Epidermal melanocyte (primary cell): Measurements from ENCODE around the gene H6PD.
A peak's percentile ranks its signal among the peaks of the same experiment; 100 is the strongest.

Experiments
- DNase-seq: peaks from one replicate; pipeline ENCODE4 v3.0.0; 2011; ENCODE audit warnings: low spot score; ENCODE audit not compliant: insufficient read length

Gene H6PD

DNA sequence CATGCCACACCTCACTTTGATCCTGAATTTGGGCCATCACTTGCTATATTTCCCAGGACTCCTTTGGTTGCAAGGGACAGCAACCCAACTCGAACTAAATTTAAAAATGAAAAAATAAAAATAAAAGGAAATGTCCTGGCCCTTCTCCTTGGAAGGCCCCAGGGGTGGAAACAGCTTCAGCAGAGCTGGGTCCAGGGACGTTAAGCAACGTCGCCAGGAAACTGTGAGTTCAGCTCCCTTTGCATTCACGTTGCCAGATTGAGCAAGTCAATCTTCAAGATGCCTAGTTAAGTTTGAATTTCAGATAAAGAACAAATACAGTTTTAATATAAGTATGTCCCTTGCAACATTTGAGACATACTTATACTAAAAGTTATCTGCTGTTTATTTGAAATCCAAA is 43.5 kb downstream of the H6PD start:
- no peak for DNase-seq

DNA sequence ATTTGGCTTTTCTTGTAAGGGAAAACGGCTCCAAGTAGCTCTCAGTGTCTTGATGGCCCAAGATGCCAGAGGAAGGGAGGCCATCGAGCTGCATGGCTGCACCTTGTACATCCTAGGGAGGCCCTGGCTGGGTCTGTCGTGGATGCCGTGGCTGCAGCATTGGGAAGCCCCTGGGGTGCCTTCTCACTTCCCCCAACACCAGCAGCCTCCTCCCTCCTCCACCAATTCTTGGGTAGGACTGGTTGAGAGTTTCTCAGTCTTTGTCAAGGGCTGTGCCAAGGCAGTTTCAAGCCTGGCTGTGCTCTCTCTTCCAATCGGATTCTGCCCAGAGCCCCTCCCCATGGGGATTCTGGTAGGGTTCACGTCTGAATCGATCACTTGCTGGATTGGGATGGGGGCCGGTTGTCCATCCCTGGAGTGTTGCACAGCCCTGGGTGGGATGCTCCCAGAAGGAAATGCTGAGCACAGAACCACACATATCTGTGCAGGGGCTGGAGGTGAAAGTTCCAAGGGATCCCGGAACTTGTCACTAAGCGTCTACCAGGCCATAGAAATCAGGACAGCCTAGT is 44.1 kb downstream of the H6PD start:
- DNase-seq: no peak

DNA sequence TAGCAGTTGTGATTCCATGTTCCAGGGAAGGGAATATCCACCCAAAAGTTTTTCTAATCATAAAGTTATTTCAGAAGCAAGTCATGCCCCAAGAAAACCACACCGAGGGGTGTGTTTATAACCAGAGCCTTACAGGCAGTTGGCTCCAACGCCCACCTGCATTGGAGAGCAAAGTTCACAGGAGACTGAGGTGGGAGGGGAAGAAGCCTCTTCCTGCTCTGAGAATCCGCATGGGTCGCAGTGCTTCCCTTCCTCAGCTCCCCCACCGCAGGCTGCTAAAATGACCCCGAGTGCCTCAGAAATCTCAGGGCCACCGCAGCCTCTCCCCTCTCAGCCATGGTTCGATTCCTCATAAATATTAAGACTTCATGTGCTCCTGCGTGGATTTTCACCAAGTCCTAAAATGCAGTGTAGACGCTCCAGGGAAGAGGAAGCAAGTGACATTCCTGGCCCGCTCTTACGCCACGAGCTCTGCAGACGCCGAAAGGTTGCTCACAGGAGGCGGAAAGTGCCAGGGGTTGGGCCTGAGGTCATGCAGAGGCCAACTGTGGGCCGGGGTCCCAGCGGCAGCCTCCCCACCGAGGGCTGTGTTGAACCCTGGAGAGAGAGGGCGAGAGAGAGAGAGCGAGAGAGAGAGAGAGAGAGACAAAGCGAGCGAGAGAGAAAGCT is 44.7 kb downstream of the H6PD start:
- DNase-seq: no peak

DNA sequence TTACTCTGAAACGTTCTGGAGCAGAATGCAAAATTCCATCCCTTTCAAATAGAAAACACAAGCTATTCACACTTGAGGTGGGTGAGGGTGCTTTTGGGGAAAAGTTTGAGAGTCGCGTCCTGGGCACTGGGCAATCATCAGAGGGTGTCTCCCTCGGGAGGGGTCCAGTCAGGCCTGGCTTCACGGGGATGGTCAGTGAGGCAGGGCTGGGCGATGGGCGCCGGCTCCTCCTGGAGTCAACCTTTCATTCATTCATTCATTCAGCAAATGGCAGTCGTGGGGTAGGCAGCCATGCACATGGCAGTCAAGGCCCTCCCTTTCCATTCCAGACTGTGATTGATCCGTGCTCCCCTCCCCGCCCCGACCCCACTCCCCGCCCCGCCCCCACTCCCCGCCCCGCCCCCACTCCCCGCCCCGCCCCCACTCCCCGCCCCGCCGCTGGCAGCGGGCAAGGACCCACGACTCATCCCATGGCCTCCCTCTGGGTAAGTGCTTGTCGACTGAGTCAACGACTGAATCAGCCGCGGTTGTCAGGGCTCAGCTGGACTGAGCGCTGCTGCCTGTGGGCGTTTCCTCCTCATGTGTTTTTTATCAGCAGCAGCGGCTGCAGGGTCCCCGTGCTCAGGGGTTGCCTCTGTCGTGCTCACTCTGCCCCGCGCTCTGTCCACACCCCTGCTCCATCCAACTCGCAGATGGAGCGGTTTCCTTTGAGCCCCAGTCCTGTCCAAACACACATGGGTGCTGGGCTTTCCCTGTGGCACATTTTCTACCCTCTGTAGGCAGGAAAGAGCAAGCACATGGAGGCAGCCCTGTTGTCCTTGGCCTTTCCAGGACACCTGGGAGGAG is 45.7 kb downstream of the H6PD start:
- DNase-seq: peak; percentile 87

DNA sequence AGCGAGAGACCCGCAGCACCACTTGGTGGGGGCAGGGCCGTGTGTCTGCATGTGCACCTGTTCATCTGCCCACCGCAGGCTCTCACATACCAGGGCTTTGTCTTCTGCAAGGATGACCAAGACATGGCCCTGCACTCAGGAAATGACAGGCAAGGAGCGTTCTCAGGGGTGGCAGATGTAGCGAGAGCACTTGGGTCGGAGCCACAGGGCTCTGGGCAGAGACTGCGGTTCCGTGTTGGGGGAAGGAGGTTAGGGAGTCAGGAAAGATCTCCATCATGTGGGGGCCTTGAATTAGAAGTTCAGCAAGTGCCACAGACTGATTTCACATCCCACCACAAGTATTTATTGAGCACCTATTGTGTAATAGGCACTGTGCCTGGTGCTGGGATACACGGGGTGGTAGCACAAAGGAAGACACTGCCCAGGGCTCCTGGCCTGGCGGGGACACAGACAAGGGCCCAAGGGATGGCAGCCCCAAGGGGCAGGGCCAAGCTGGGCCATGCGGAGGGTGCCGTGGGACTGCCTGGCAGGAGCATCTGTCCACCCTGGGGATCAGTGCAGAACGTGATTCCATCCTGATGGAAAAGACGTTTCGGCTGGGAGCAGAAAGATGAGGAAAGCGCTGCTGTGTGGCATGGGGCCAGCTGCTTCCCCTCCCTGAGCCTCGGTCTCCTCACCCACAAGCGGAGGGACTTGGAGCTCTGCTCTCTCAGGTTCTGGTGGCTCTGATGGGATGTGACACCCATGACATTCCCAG is 46.7 kb downstream of the H6PD start:
- DNase-seq: no peak

DNA sequence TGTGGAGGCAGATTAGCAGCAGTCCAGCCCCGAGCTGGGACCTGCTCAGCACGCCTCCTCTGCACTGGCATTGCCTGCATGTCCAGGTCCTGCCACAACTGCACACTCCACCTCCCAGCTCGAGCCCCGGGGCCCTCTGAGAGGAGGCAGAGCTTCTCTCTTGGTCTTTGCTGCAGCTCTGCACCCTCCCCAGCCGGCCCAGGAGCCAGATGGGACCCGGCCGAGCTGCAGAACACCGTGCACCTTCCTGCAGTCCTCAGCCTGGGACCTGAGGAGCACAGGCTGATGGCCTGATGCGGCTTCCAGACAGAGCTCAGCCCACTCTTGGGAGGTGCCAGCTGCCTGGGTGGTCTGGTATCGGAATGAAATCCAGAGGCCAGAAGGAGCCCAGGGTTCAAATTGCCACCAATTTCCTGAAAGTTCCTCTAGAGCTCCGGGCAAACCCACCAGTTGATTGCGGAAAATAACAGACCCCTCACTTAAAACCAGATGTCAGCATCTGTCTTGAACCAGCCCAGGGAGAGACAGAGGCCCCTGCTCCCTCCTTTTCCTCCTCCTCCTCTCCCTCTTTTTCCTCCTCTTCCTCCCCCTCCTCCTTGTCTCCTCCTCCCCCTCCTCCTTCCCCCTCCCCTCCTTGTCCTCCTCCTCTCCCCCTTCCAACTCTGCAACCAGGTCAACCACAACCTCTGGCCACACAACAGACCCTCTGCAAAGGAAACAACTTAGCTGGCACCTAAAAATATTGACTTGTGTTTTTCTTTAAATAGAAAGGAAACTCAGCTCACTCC is 47.5 kb downstream of the H6PD start:
- no peak for DNase-seq

DNA sequence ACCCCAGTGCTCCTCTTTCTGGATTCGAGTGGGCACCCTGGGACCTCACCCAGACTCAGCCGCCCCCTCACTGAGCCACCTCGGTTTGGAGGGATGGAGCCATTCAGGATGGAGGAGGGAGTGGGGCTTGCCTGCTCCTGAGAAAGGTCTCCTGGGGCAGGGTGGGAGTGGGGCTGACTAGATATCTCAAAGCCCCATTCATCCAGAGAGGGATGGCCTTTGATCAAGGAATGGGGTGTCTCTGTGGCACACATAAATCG is 48.1 kb downstream of the H6PD start:
- DNase-seq: no peak

DNA sequence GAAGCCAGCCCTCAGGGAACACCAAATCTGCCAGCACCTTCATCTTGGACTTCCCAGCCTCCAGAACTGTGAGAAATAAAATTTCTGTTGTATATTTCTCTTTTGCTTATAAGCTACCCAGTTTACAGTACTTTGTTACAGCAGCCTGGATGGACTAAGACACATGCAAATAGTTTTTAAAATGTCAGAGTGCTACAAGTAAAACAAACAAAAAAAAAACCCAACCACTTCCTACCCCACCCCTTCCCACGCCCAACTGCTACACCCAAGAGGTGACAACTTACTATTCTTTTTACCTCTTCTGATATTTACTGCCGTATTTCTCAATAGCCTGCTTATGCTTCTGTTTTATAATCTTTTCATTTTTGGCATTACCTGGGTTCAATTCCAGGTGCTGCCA is 49.5 kb downstream of the H6PD start:
- DNase-seq: no peak

DNA sequence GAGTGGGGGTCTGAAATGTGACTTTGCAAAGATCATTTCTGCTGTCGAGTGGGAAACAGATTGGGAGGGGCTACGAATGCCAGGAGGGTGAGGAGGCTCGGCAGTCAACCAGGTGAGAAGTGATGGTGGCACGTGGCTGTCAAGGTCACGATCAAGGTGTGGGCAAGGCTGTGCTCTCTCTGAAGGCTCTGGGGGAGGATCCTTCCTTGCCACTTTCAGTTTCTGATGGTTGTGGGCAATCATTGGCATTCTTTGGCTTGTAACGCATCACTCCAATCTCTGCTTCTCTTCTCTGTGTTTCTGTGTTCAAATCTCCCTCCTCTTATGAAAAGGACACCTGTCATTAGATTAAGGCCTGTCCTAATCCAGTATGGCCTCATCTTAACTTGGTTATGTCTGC is 52.0 kb downstream of the H6PD start:
- DNase-seq: no peak

DNA sequence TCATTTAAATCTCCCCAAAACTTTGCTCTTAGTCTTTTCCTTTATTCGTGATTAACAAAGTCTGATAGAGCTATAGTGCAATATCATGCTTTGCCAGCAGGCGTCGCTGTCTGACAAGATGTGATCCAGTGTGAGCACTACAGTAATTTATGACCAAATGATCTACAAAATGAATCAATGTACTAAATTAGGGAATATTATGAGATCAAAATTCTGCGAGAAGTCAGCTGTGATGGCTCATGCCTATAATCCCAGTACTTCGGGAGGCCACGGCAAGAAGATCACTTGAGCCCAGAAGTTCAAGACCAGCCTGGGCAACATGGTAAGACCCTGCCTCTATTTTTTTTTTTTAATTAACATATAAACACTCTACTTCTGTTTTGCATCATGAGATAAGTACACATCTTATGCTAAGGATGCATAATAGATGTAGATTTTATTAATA is 54.5 kb downstream of the H6PD start:
- DNase-seq: no peak

DNA sequence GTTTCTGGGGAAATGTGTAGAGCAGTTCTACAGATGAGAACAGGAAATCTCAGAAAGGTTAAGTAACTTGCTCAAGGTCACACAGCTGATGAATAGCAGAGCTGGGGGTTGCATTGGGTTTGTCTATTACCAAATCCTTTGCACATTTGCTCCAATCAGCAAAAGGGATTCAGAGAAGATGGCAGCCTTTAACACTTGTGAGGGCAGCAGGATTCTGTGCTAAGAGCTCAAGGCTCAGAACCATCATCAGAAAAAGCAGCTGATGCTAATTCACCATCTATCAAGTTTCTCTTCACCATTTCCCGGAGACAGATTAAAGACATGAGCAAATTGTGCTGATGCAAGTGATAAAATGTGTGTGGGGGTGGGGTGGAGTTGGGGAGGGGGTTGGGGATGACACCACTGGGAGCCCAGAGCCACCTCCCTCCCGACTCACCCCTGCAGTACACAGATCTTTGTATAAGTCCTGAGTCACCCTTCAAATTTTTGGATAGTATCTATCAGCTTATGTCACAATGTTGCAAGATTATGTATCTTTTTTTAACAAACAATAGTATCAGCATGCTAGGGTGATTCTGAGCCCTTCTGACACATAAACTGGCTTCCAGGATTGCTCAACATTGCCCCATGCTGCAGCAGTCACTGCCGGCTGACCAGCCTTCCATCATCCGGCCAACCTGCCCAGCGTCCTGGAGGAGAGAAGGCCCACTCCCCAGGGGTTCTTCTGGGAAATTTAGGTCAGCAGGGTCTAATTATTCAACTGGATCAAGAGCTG is 55.3 kb downstream of the H6PD start:
- DNase-seq: no peak

DNA sequence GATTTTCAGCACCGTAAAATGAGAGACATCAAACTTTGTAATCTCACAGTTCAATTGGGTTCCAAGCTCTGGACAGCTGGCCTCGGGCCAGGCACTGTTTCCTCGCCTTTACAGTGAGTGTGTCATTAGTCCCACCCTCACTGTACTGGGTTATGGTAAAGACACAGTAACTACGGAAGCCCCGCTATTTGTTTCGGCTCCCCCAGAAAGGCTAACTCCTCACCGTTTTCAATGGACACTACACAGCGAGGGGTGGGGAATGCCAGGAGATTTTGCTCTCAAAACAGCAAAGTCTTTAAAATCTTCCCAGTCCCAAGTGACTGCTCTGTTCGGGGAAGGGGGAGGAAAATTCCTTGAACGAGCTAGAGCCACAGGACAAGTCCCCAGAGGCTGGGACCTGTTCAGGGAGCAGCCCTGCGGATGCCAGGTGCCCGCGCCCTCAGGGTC is 57.4 kb downstream of the H6PD start:
- DNase-seq: no peak

DNA sequence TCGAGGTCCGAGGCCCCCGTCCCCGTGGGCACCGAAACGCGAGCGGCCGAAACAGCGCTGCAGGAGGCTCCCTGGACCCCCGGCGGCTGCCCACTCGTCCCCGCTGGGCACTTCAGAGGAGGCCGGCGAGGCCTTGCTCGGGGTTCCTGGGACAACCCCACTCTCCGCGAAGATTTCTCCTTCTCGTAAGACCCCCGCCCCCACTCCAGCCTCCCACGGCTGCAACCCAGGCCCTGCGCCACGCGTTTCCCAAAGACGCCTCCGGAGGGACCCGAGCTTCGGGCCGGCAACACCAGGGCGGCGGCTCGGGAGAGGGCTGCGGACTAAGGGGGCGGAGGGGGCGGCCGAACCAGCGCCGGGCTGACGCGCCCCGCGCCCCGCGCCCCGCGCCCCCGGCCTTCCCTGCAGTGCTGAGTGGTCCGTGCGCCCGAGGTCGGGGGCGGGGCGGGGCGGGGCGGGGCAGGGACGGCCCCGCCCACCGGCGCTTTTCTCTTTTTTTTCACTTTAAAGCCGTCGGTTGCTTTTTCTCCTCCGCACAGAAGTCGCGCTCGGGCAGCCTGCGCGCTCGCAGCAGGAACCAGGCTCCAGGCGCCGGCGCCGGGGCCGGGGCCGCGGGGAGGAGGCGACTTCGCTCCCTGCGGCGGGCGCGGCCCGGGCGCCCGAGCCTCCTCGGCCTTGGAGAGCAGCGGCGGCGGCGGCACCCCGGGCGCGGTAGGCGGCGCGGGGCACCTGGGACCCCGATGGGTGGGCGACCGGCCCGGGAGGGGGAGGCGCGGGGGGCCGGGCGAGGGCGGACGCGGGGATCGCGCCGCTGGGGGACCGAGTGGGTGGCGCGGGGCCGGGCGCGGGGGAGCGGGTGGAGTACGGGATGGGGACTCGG is 58.0 kb downstream of the H6PD start, which contains the start of gene SPSB1:
Gene SPSB1 (plus strand): TSS at position 534 of the 880 bp plus-strand sequence. CDS start 62,998 bp downstream, outside the sequence.
- DNase-seq: no peak

DNA sequence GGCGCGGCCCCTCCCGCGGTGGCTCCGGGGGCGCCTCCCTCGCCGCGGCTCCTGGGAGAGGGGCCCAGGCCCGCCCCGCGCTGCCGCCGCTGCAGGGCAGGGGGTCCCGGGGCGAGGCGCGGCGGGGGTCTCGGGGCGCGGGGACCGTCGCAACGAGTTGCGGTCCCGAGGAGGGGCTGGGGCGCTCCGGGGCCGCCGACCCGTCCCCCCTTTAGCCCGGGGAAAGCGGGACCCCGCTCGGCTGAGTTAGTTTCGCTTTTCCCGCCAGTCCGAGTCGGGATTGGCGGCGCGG is 58.6 kb downstream of the H6PD start:
- DNase-seq: no peak

DNA sequence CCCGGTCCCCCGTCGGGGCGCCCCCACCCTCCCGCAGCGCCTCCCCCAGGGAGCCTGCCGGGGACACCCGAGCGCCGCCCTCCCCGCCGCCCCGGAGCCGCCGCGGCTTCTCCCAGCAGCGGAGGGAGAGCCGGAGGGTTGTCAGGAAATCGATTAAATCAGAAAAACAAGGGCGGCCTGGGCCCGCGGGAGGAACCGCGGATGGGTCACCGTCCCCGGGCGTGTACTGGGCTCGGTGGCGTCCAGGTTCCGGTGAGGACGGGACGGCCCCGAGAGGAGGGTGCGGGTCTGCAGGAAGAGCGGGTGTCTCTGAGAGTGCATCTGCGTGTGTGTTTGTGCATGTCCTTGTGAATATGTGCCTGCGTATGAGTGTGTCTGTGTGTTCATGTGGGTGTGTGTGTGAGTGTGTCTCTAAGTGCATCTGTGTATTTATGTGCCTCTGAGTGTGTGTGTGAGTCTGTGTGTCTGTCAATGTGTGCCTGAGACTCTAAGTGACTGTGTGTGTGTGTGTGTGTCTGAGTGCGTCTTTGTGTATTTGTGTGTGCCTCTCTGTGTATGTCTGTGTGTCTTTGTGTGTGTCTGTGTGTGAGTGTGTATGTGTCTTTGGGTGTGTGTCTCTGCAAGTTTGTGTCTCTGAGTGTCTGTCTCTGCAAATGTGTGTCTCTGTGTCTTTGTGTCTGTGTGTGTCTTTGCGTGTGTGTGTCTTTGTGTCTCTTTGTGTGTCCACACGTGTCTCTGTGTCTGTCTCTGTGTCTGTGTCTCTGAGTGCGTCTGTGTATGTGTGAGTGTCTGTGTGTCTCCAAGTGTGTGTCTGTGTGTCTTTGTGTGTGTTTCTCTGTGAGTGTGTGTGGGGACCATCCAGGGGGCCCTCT is 59.2 kb downstream of the H6PD start:
- no peak for DNase-seq

DNA sequence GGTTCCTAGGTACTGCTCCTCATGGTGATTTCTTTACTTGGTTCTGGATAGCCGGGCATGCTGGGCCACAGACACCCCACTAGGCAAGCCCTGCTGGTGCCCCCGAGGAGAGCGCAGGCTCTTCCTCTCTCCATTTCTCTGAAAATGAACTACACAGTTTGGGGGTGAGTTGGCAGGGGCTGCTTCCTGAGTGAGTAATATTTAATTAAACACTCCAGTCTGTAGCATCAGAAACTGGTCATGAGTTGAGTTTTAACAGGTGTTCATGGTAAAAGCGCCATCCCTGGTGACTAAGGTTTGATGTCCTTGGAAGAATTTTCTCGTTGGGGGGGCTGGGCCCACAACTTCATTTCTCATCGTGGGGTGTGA is 59.8 kb downstream of the H6PD start:
- DNase-seq: no peak

DNA sequence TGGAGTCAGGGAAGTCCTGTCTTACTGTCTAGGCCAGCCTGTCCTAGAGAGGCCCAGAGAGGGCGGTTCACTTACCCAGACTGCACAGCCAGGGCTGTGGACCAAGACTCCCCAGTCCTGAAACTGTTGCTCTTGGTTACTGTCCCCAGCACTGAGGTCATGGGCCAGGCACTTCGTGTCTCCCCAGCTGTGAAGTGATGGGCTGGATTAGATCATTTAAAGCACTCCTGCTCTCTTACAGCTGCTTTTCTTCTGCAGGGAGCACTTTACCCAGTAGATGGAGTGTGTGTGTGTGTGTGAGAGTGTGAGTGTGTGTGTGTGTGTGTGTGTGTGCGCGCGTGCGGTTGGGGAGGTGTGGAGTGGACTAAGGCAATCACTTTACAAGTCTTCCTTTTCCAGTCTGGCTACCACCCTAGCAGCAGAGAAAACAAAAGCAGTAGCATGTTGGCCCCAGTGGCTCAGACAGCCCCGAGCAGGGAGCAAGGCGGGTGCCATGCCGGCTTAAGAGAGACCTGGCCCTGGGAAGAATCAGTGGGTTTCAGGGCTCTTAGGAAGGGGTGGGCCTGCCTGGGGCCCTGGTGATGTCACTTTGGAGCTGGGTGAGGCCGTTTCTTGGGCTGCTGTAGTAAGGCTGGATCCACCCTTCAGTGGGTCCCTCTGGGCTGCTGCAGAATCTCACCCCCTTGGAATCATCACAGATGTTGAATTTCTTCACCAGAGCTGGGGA is 60.5 kb downstream of the H6PD start:
- DNase-seq: no peak

DNA sequence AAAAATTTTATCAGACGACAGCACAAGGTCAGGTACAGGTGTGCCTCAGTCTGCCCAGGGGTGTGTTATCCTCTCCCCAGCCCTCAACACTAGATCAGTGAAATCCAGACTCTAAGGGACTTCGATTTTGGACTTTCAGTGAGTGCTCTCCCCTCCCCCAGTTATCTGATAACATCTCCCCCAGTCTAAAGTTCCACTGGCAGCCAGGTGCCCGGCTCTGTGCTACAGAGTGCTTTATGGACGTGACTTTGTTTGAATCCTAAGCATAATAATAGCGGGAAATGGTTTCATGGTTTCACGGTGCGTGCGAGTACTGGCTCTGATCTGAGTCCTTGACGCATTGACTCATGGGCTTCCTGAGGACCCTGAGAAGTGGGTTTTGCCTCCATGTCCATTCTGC is 61.3 kb downstream of the H6PD start:
- DNase-seq: no peak
